Stimulated activated CD4-positive, alpha-beta T cell treated with anti-CD3 and anti-CD28 coated beads, Interleukin-1b, Interleukin-23, amount 100 ng/mL, for 4 hours (primary cell): ENCODE data around the gene GGACT.

Experiments used
- DNase-seq, 2 donors: peaks; one replicate each; pipeline ENCODE4 v3.0.0-alpha.2; 2020; ENCODE audit warnings: low read depth in 2 of 2

GGACT gene

DNA sequence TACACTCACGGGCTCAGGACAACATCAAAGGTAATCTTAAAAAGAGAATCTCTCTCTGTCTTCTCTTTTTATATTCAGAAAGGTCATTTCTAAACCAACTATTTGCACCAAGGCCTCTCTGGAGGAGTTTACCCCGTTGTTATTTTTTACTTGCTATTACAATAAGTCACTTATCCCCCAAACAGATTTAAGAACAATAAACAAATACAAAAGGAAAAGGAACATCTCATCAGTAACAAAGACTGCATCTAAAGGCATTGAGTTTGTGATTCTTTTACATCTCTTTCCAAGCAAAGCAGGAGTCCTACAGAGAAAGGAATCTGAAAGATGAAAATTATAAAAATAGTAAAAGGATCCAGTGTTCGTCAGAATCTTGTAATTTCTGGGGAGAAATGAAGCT lies 75.4 kb downstream of the GGACT start:
- DNase-seq = no peak

DNA sequence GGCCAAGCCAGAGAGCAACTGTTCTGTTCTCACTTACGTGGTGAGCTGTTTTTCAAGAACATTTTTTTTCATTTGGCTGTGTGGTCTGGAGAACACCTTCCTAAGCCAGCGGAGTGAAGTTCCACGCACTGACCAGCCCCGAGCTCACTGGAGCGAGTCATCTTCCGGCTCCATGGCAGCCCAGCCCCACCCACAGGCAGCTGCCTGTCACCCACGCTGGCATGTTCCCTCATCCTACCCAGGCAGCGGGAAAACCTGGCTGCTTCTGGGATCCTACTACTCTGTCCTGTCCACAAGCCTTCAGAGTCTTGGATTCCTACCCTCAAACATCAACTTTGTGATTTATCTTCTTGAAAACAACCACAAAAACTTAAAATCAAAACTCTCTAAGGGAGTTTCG lies 76.2 kb downstream of the GGACT start:
- no peak for DNase-seq

- no peak for DNase-seq
Measured at GRCh38 chr13:100511466-100511865, 77.1 kb downstream of the GGACT start.

DNA sequence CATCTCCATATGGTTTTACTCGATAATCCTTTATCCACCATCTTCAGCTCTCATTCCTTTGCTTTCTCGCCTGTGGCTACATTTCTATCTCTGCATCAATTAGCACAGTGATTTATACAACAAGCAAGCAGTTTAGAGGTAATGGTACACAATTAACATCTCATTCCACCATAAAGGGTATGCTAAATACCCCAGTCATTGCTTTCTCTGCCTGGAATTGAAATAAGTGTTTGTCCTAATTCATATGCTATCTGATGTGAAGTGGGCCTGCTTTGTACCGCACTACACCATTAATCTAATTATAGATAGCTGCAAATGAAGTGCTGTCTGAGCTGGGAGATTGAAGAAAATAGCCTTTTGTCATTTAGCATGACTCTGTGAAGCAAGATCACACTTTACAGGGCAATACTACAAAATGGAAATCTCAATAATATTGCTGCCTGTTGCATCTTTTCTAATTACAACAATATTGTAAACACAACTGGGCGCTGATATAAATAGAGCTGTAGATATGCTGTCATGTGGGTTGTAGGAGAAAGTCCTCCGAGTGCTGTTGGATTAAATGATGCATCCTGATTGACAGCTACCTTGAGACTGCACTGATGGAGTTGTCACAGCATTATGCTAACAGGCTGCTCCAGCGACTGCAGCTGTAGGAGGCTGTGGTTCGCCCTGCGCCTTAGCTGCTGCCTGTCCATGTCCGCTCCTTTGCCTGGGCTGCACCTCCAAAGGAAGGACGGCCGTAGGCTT lies 78.2 kb downstream of the GGACT start:
- DNase-seq = no peak

DNA sequence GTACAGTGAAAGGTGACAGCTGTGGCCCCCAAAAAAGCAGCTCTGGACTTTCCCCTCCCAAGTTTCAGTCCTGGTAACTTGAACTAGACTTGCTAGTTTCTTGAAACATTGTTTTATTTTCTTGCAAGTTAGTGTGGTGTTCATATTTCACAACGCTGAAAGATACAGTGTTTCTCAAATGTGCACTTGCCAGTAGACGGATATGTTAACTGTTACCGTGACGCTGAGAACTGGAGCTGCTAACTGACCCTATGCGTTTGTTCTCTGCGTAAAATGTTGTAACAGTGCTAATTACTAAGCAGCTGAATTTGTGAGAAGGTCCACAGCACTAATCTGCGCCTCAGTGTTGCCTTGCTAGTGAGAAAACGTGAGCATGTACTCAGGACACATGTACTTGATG lies 79.6 kb downstream of the GGACT start:
- DNase-seq = no peak

- DNase-seq = no peak
Measured at GRCh38 chr13:100508455-100508854, 80.1 kb downstream of the GGACT start.

DNA sequence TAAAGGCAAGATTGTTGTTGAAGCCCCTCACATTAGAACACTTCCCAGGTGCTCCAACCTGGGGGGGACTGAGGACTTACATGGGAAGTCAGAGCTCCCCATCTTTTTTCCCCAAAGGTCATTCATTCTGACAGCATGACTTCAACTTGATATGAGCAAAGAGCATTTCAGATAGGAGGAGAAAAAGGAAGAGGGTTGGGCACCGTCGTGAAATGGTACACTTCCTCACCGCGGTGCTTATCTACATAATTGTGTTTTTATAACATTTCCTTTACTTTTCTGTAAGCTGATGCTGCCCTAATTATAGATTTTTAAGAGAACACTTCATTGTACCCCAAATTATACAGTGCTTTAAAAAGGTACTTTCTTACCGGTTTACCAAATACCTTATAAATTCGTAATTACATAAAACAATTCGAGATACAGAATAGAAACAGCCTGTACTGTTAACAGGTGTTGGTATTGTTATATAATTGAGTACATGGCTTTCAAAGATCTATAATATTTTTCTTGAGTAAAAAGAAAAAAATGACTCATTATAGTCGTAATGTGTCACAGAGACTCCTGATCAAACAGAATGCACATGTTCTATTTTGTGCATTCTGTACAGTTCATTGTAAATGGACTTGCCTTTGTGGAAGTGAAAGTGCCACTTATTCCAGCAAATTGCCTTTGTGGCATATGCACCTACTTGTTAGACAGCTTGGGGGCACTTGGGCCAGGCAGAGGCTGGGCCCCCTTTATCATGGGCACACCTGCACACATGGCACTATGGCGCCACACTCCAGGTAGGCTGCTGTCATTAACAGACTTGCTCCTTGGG lies 81.8 kb downstream of the GGACT start:
- DNase-seq = no peak

DNA sequence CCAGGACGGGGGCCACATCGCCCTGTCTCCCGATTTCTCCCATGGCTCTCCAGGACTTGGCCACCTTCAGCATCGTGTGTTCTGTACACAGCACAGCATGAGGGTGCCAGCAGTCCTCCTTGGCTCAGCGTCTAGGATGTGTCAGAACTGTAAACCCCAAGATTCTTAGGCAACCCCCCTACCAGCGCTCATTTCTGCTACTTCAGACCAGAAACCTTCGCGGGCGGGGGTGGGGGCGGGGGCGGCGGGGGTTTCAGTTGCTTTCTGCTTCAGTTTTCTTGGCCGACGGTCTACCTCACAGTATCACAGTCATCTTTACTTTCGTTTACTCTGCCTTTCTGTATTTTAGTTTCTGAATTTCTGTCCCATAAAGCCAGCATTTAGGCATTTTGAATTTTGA lies 82.4 kb downstream of the GGACT start:
- peak; percentile 10 to 23 for DNase-seq

DNA sequence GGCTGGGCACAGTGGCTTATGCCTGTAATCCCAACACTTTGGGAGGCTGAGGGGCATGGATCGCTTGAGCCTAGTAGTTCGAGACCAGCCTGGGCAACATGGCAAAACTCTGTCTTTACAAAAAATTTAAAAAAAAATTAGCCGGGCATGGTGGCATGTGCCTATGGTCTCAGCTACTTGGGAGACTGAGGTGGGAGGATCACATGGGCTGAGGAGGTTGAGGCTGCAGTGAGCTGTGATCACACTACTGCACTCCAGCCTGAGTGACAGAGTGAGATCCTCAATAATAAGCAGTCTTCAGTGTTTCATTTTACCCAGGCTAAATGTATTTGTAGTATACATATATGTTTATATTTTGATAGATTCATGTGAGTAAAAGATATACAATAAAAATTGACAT lies 85.0 kb downstream of the GGACT start:
- no peak for DNase-seq

- no peak for DNase-seq
Measured at GRCh38 chr13:100502446-100502845, 86.1 kb downstream of the GGACT start.

DNA sequence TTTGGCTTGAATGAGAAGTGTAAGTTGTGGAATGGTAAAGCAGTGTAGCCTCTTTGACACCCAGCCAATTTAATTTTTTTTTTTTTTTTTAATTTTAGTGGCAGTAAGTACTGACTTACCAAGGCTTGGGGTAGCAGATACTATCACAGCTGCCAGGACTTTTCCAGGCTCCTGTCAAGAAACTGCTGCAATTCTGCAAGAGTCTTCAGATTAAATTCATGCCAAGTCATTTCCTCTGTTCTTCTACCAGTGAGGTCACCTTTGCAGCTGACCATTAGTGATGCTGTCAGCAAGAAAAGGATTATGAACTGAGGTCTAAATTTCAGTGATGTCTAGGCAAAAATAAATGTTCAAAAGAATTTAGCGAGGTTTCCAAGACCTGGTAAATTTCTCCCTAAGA lies 91.2 kb downstream of the GGACT start:
- DNase-seq = no peak

- DNase-seq = no peak
Measured at GRCh38 chr13:100495455-100495854, 93.1 kb downstream of the GGACT start.

DNA sequence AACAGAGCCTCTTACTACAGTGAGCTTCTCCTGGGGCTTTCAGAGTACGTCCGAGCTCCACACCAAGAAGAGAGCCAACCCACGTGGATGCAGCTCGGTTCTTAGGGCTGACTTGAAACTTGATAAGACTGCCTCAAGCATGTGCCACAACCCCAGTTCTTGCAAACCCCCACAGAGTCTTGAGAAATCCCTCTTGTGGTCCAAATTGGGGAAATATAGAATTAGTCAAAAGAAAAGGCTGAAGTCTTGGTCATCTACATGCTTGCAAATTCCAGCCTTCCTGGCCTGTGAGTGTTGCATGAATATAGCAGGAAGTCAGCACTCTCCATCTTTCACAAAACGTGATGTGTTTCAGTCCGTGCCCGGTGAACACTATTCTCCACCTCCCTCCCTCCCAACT lies 95.2 kb downstream of the GGACT start:
- DNase-seq = no peak

GRCh38 chr13:100491164-100491842 lies 97.3 kb downstream of the GGACT start:
- DNase-seq = no peak

GRCh38 chr13:100490692-100491091 lies 97.9 kb downstream of the GGACT start:
- DNase-seq = no peak

- no peak for DNase-seq
Measured at GRCh38 chr13:100485265-100485664, 103.3 kb downstream of the GGACT start.

- DNase-seq = no peak
Measured at GRCh38 chr13:100484702-100485101, 103.9 kb downstream of the GGACT start.

- DNase-seq = no peak
Measured at GRCh38 chr13:100483841-100484381, 104.7 kb downstream of the GGACT start.

DNA sequence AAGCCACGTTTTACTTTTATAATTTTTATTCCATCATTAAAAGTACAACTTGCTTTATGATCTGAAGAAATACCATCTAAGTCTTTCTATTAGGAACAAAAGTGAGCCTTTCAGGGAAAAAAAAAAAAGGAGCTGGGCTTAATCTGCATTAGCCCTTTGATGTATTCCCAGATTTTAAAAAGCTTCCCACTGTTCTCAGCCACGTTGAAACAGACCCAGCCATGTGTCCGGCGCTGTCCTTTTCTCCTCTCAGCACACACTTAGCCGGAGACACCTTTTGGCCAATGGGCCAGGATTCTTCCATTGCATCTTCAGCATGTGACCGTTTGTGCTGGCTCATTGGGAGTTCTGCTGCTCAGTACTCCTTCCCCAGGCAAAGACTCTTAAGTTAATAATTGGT lies 105.5 kb downstream of the GGACT start:
- DNase-seq = no peak

GRCh38 chr13:100480676-100481075 lies 107.9 kb downstream of the GGACT start:
- no peak for DNase-seq
